A673 (cell line): ENCODE data around the gene SNRPD2. TPM values are rescaled to one million over a fixed set of nuclear protein-coding genes. Genes with fewer than 3 reads are reported as not detected.

Source experiments
- BruUV-seq: library from RNA; stranded (reverse); fragments of 400-500 nt; replicated peaks from 2 replicates; lab custom pipeline; 2021; lab: Mats Ljungman, UMichigan
- CTCF ChIA-PET: fragments of 300-600 bp; sonication (Branson Sonifier 250); formaldehyde crosslinking; loops from one replicate; lab custom pipeline; 2022; ENCODE audit warnings: antibody characterized with exemption; lab: Charles Lee
- POLR2A ChIA-PET: fragments of 300-600 bp; sonication (Branson Sonifier 250); formaldehyde crosslinking; loops from one replicate; lab custom pipeline; 2022; ENCODE audit warnings: antibody characterized with exemption; ENCODE audit not compliant: low non-redundant PET; lab: Charles Lee
- DNase-seq: peaks from one replicate; pipeline ENCODE4 v3.0.0-alpha.2; 2015; ENCODE audit warnings: low spot score
- H3K27ac ChIP-seq: fragments of 200-600 bp; sonication (generic); 2 replicates; pipeline ENCODE4 v1.5.1; 2016; ENCODE audit warnings: mixed run types, low read depth, mild to moderate bottlenecking, mixed read lengths, antibody characterized with exemption, low read length; ENCODE audit not compliant: poor library complexity, severe bottlenecking
- H3K27me3 ChIP-seq: fragments of 200-600 bp; sonication (generic); replicated peaks from 2 replicates; pipeline ENCODE4 v1.6.1; 2017; ENCODE audit warnings: mixed run types, low read depth, mild to moderate bottlenecking, mixed read lengths, antibody characterized with exemption, low read length; ENCODE audit not compliant: insufficient read depth, poor library complexity
- H3K36me3 ChIP-seq: fragments of 200-600 bp; sonication (generic); 2 replicates; pipeline ENCODE4 v1.6.1; 2016; ENCODE audit warnings: mixed run types, mild to moderate bottlenecking, mixed read lengths, antibody characterized with exemption, low read length; ENCODE audit not compliant: insufficient read depth, poor library complexity, severe bottlenecking
- H3K4me1 ChIP-seq: fragments of 200-600 bp; sonication (generic); 2 replicates; pipeline ENCODE4 v1.6.1; 2017; ENCODE audit warnings: mixed run types, mild to moderate bottlenecking, mixed read lengths, antibody characterized with exemption, low read length; ENCODE audit not compliant: insufficient read depth, poor library complexity, severe bottlenecking
- H3K4me3 ChIP-seq: fragments of 200-600 bp; sonication (generic); 2 replicates; pipeline ENCODE4 v1.5.1; 2016; ENCODE audit warnings: low read depth, mixed run types, mild to moderate bottlenecking, mixed read lengths, low read length; ENCODE audit not compliant: poor library complexity, severe bottlenecking
- H3K9me3 ChIP-seq: fragments of 200-600 bp; sonication (generic); 2 replicates; pipeline ENCODE4 v1.6.1; 2016; ENCODE audit warnings: mixed run types, low read depth, mild to moderate bottlenecking, mixed read lengths, antibody characterized with exemption, low read length; ENCODE audit not compliant: poor library complexity, severe bottlenecking
- EZH2 ChIP-seq: fragments of 200-600 bp; sonication (generic); IDR thresholded peaks from 2 replicates; pipeline ENCODE4 v1.6.1; 2017; ENCODE audit warnings: borderline replicate concordance, low read depth, mild to moderate bottlenecking, mixed read lengths, antibody characterized with exemption, low read length; ENCODE audit not compliant: poor library complexity, severe bottlenecking
- intact Hi-C: fragments of 100-400 bp; cut with micrococcal nuclease; formaldehyde crosslinking; loops from one replicate; pipeline ENCODE4 v1.10.0; 2022; ENCODE audit not compliant: unreplicated experiment
- total RNA-seq: library from RNA; stranded (reverse); gene quantifications from 2 replicates; pipeline ENCODE4 v1.2.3, GENCODE V29; 2021
- TF ChIP-seq, protein P1 (sequence below): fragments of 300-800, 200-600 bp; sonication (generic); conservative IDR thresholded peaks from 2 replicates; pipeline ENCODE4 v1.5.1; 2017; ENCODE audit warnings: low read depth, mild to moderate bottlenecking, antibody characterized with exemption, low read length, moderate library complexity, mixed read lengths

The SNRPD2 gene
- total RNA-seq, 1 experiment from 2014 or later, result 597 TPM

DNA sequence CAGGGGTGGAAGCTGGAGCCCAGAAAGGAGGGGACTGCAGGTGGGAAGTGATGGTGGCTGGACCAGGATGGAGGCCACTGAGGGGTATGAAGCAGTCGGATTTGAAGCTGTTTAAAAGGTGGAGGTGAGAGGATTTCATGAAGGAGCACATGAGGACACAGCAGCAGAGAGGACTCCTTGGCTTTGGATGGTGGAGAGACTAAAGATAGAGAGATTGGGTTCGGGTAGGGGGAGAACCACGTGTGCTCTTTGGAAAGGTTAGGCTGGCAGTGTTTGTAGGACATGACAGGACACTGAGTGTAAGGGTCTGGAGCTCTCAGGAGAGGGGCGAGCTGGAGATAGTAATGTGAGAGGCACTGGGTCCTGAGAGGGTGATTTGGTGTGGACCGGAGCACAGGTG lies 8.8 kb downstream of the SNRPD2 start:
- Histone ChIP-seq H3K27ac (no peak overlapping the region), H3K4me1 (peaks cover 5% of the 10 kb centered on the region), H3K4me3 (no peak overlapping the region), H3K36me3 (peaks cover 30% of the 10 kb centered on the region), H3K9me3 (no peaks in the 10 kb centered on the region), H3K27me3 (no peaks in the 10 kb centered on the region)
- ChIA-PET CTCF (interaction anchor here (0.5 to 1.6 kb wide), 2 partner anchors 10 to 87 kb away, joined by 3 to 4 read pairs; partner anchors contain the start of gene QPCTL), POLR2A (no interaction called here)
- TF ChIP-seq, protein P1, sequence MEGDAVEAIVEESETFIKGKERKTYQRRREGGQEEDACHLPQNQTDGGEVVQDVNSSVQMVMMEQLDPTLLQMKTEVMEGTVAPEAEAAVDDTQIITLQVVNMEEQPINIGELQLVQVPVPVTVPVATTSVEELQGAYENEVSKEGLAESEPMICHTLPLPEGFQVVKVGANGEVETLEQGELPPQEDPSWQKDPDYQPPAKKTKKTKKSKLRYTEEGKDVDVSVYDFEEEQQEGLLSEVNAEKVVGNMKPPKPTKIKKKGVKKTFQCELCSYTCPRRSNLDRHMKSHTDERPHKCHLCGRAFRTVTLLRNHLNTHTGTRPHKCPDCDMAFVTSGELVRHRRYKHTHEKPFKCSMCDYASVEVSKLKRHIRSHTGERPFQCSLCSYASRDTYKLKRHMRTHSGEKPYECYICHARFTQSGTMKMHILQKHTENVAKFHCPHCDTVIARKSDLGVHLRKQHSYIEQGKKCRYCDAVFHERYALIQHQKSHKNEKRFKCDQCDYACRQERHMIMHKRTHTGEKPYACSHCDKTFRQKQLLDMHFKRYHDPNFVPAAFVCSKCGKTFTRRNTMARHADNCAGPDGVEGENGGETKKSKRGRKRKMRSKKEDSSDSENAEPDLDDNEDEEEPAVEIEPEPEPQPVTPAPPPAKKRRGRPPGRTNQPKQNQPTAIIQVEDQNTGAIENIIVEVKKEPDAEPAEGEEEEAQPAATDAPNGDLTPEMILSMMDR, result no peak
- TF ChIP-seq EZH2, result no peak
- DNase-seq, result no peak
- BruUV-seq, result no TSS peak
- intact Hi-C loops, result no loop called here

GRCh38 chr19:45682117-45682516 lies 9.6 kb downstream of the SNRPD2 start:
- Histone ChIP-seq H3K27me3 (no peaks in the 10 kb centered on the region), H3K4me1 (peaks cover 10% of the 10 kb centered on the region), H3K27ac (no peak overlapping the region), H3K36me3 (peaks cover 22% of the 10 kb centered on the region), H3K9me3 (no peaks in the 10 kb centered on the region), H3K4me3 (no peak overlapping the region)
- TF ChIP-seq, protein P1, result no peak
- TF ChIP-seq EZH2, result no peak
- BruUV-seq, result no TSS peak
- ChIA-PET POLR2A (no interaction called here), CTCF (interaction anchor here (1.6 kb wide), 1 partner anchor 10 kb away, joined by 3 read pairs; the partner anchor contains the start of gene QPCTL)
- intact Hi-C loops, result no loop called here
- DNase-seq, result no peak

DNA sequence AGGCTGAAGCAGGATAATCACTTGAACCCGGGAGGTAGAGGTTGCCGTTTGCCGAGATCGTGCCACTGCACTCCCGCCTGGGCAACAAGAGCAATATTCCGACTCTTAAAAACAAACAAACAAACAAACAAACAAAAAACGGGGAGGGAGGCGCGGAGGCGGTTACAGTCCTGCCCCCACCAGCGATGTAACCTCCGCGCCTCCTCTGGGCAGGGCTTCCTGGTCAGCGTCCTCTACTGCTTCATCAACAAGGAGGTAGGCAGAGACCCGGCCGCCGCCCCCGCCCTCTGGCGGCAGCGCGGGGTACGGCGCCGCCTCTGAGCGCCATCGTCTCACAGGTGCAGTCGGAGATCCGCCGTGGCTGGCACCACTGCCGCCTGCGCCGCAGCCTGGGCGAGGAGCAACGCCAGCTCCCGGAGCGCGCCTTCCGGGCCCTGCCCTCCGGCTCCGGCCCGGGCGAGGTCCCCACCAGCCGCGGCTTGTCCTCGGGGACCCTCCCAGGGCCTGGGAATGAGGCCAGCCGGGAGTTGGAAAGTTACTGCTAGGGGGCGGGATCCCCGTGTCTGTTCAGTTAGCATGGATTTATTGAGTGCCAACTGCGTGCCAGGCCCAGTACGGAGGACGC lies 10.2 kb downstream of the SNRPD2 start:
- CTCF ChIA-PET, result interaction anchor here (1.6 kb wide), 1 partner anchor 11 kb away, joined by 3 read pairs; the partner anchor contains the start of gene QPCTL
- no TSS peak for BruUV-seq
- intact Hi-C loops, result no loop called here
- peak; percentile 79 for DNase-seq
- Histone ChIP-seq H3K4me1 (peaks cover 10% of the 10 kb centered on the region), H3K9me3 (no peaks in the 10 kb centered on the region), H3K36me3 (peaks cover 16% of the 10 kb centered on the region), H3K4me3 (peak overlapping the region; percentile 41), H3K27me3 (no peaks in the 10 kb centered on the region), H3K27ac (peak overlapping the region; percentile 14)
- POLR2A ChIA-PET, result interaction anchor here (0.7 kb wide), 1 partner anchor 40 kb away, joined by 8 read pairs; no protein-coding TSS in a partner anchor
- TF ChIP-seq, protein P1, result peak; percentile 86
- TF ChIP-seq EZH2, result no peak
